ENCODE results near the gene PNP. TPM values are rescaled to one million over a fixed set of nuclear protein-coding genes. Genes with fewer than 3 reads are reported as not detected.

Gene PNP
- total and polyA plus RNA-seq, 7 donors = 3.7 to 42.5 (median 6.0) TPM

- H3K27ac ChIP-seq = no peak overlapping the region
- no peak for TF ChIP-seq CTCF (IDR thresholded peaks at IDR 0.05)
- intact Hi-C loops (cut with DNase I) = no loop called here
- no peak overlapping the region for H3K4me3 ChIP-seq
- H3K4me1 ChIP-seq = no peaks in the 10 kb centered on the region
- peaks cover 10 to 29% of the 10 kb centered on the region in 2 donors for H3K36me3 ChIP-seq (ENCODE audit: insufficient read depth in 1 of 2, low read depth in 1 of 2)
- H3K27me3 ChIP-seq (ENCODE audit: insufficient read depth in 3 of 3, low read length in 2 of 3) = no peaks in the 10 kb centered on the region
- no peak for DNase-seq
- H3K9me3 ChIP-seq = no peaks in the 10 kb centered on the region
- no peak for ATAC-seq
- WGBS, 3 donors = 87 to 90% (median 89%) methylated on average over 2 of the region's 2 CpGs
Observed at GRCh38 chr14:20478894-20479293, 9.7 kb downstream of the PNP start.

GRCh38 chr14:20482382-20482781 lies 13.2 kb downstream of the PNP start:
- no peaks in the 10 kb centered on the region for H3K9me3 ChIP-seq
- WGBS, 3 donors = 78 to 85% (median 82%) methylated on average over 5 of the region's 5 CpGs
- DNase-seq = no peak
- no peaks in the 10 kb centered on the region for H3K4me1 ChIP-seq
- H3K27ac ChIP-seq = no peak overlapping the region
- no peak overlapping the region for H3K4me3 ChIP-seq
- ATAC-seq = no peak
- no peaks in the 10 kb centered on the region for H3K36me3 ChIP-seq (ENCODE audit: insufficient read depth in 1 of 2, low read depth in 1 of 2)
- TF ChIP-seq CTCF (IDR thresholded peaks at IDR 0.05) = no peak
- intact Hi-C loops (cut with DNase I) = loop anchor here in 1 of 2 donors (10.0 kb wide), 1 partner anchor 82 kb away; the partner anchor contains the start of gene RNASE9
- H3K27me3 ChIP-seq (ENCODE audit: insufficient read depth in 3 of 3, low read length in 2 of 3) = peaks cover 0 to 6% (median 0%) of the 10 kb centered on the region in 3 donors

GRCh38 chr14:20485900-20486299 lies 16.7 kb downstream of the PNP start:
- Histone ChIP-seq H3K4me1 (no peaks in the 10 kb centered on the region), H3K9me3 (no peaks in the 10 kb centered on the region), H3K27me3 (ENCODE audit: insufficient read depth in 3 of 3, low read length in 2 of 3) (peaks cover 0 to 6% (median 0%) of the 10 kb centered on the region in 3 donors), H3K27ac (no peak overlapping the region), H3K36me3 (ENCODE audit: insufficient read depth in 1 of 2, low read depth in 1 of 2) (no peaks in the 10 kb centered on the region), H3K4me3 (no peak overlapping the region)
- ATAC-seq (no peak), DNase-seq (no peak)
- intact Hi-C loops (cut with DNase I) = loop anchor here in 1 of 2 donors (10.0 kb wide), 1 partner anchor 79 kb away; the partner anchor contains the start of gene RNASE9
- WGBS, 3 donors = 69 to 76% (median 74%) methylated on average over 7 of the region's 7 CpGs
- no peak for TF ChIP-seq CTCF (IDR thresholded peaks at IDR 0.05)

GRCh38 chr14:20486684-20487395 lies 17.6 kb downstream of the PNP start:
- H3K4me3 ChIP-seq = no peak overlapping the region
- H3K27me3 ChIP-seq (ENCODE audit: insufficient read depth in 3 of 3, low read length in 2 of 3) = peaks cover 0 to 6% (median 0%) of the 10 kb centered on the region in 3 donors
- ATAC-seq = no peak
- no peak overlapping the region for H3K27ac ChIP-seq
- DNase-seq = no peak
- H3K9me3 ChIP-seq = no peaks in the 10 kb centered on the region
- no peaks in the 10 kb centered on the region for H3K36me3 ChIP-seq (ENCODE audit: insufficient read depth in 1 of 2, low read depth in 1 of 2)
- TF ChIP-seq CTCF (IDR thresholded peaks at IDR 0.05) = no peak
- 77 to 83% (median 82%) methylated on average over 8 of the region's 8 CpGs for WGBS, 3 donors
- H3K4me1 ChIP-seq = no peaks in the 10 kb centered on the region
- intact Hi-C loops (cut with DNase I) = loop anchor here in 1 of 2 donors (10.0 kb wide), 1 partner anchor 78 kb away; the partner anchor contains the start of gene RNASE9
